Psoas muscle (tissue), 8 donors: ENCODE data around the gene OTUD3. TPM values are rescaled to one million over a fixed set of nuclear protein-coding genes. Genes with fewer than 3 reads are reported as not detected.

Source experiments
- ATAC-seq, 4 donors: fragments of 200-7000 bp; cut with Tn5 transposase; one replicate each; pipeline ENCODE4 v1.9.1; 2020; ENCODE audit warnings: moderate library complexity in 3 of 4, mild to moderate bottlenecking in 2 of 4
- DNase-seq, 2 donors: peaks; one replicate each; pipeline ENCODE4 v3.0.0-alpha.2; 2020
- H3K27ac ChIP-seq: fragments of 200-600 bp; one replicate; pipeline ENCODE4 v1.8.0; 2022
- H3K27me3 ChIP-seq, 3 donors: fragments of 200-600 bp in 1 of 3; one replicate each; pipeline versions ENCODE4 v1.6.1 to v1.8.0; 2013 to 2022; ENCODE audit warnings: low read length in 2 of 3, mild to moderate bottlenecking in 2 of 3, moderate library complexity in 1 of 3; ENCODE audit not compliant: insufficient read depth in 3 of 3
- H3K36me3 ChIP-seq, 2 donors: fragments of 200-600 bp in 1 of 2; one replicate each; pipeline versions ENCODE4 v1.6.1 to v1.8.0; 2013 to 2022; ENCODE audit warnings: low read depth in 1 of 2, mild to moderate bottlenecking in 1 of 2, moderate library complexity in 1 of 2; ENCODE audit not compliant: insufficient read depth in 1 of 2
- H3K4me1 ChIP-seq: fragments of 200-600 bp; one replicate; pipeline ENCODE4 v1.8.0; 2022
- H3K4me3 ChIP-seq: fragments of 200-600 bp; one replicate; pipeline ENCODE4 v1.8.0; 2022; ENCODE audit warnings: mild to moderate bottlenecking
- H3K9me3 ChIP-seq: fragments of 200-600 bp; one replicate; pipeline ENCODE4 v1.8.0; 2022
- CTCF ChIP-seq: fragments of 200-600 bp; IDR thresholded peaks from one replicate; pipeline ENCODE4 v1.8.0; 2022; ENCODE audit warnings: antibody characterized with exemption
- WGBS, 3 donors: extraction: QIAGEN DNeasy Blood & Tissue Kit; methylation state at CpG; one replicate each; pipeline versions ENCODE4 v1.1.6 to v1.1.7; 2013; 5-methylcytosine and 5-hydroxymethylcytosine counted together
- intact Hi-C, 2 donors: fragments of 100-400 bp; cut with DNase I; formaldehyde crosslinking; loops; one replicate each; pipeline versions ENCODE4 v1.11.0 to v1.14.2; 2022
- long read RNA-seq, 2 donors: library from polyadenylated mRNA; unstranded; transcript quantifications; one replicate each; pipeline ENCODE4 v2.0.0, GENCODE V29; 2021
- polyA plus RNA-seq, 3 donors: library from polyadenylated mRNA; stranded (reverse); fragments of 200-250 nt; gene quantifications; one replicate each; pipeline ENCODE4 v1.2.3, GENCODE V29; 2013
- total RNA-seq, 4 donors: library from RNA; stranded (reverse); fragmentation: NEBNext Ultra II Directional in 2 of 4; extraction: Animal tissue kit (Norgen Biotek cat#: 25700) in 2 of 4; gene quantifications; one replicate each; pipeline versions ENCODE4 v1.2.1 to v1.2.4, GENCODE V29; 2021 to 2023
- donor health status: healthy with polysubstance abuse.
- donor health status: DM: no; HTN: no; CAD: no; lungs with moderate emphysema.
- donor health status: Bipolar disorder and iron deficiency.
- donor health status: healthy.
- donor health status: DM: yes; HTN: yes; CAD: no.
- donor health status: DM: no; HTN: no; CAD: no.
- donor health status: DM: no; HTN: no; CAD: no.
- donor health status: DM: yes; HTN: yes; CAD: no.

Gene OTUD3
- total RNA-seq (1 to 10 TPM; 5.0 to 6.7 (median 6.0) TPM), polyA plus RNA-seq (1 to 10 TPM; 2.3 to 7.6 (median 6.1) TPM)
- long read RNA-seq, donor 1, partial matches to known transcripts, result 1 of 3 reads
- long read RNA-seq, donor 1, other reads (novel, unspliced or antisense), result 2 of 3 reads
- long read RNA-seq, donor 2, full-length matches to known transcripts, result 3 of 9 reads
- long read RNA-seq, donor 2, partial matches to known transcripts, result 0 of 9 reads
- long read RNA-seq, donor 2, other reads (novel, unspliced or antisense), result 6 of 9 reads

- H3K9me3 ChIP-seq, result no peaks in the 10 kb centered on the region
- ATAC-seq, result peak; percentile 98 to 99 (median 99)
- WGBS, 3 donors, result 0 to 1% (median 0%) methylated on average over 60 to 97 of the region's 97 CpGs
- peak; percentile 88 for TF ChIP-seq CTCF
- H3K4me1 ChIP-seq, result peaks cover 23% of the 10 kb centered on the region
- H3K27ac ChIP-seq, result peak within 1 kb of the TSS; percentile 87
- H3K4me3 ChIP-seq, result peak within 1 kb of the TSS; percentile 95
- no peaks in the 10 kb centered on the region for H3K27me3 ChIP-seq
- DNase-seq, result peak; percentile 94 to 97
- H3K36me3 ChIP-seq, result no peaks in the 10 kb centered on the region
- intact Hi-C loops, result no loop called here
These were observed at the start of gene OTUD3 for GRCh38 chr1:19882111-19883071. TSS of gene OTUD3 (plus strand) at chr1:19882395. CDS start at chr1:19882514, 119 bp downstream.

- TF ChIP-seq CTCF, result no peak
- intact Hi-C loops, result no loop called here
- peaks cover 0 to 5% (median 0%) of the 10 kb centered on the region in 3 donors for H3K27me3 ChIP-seq
- H3K9me3 ChIP-seq, result no peaks in the 10 kb centered on the region
- no peak for ATAC-seq
- no peak overlapping the region for H3K27ac ChIP-seq
- H3K4me1 ChIP-seq, result no peaks in the 10 kb centered on the region
- WGBS, 3 donors, result 88 to 93% (median 88%) methylated on average over 4 of the region's 4 CpGs
- no peak for DNase-seq
- no peak overlapping the region for H3K4me3 ChIP-seq
- no peaks in the 10 kb centered on the region for H3K36me3 ChIP-seq
These were observed 46.6 kb upstream of the OTUD3 start for GRCh38 chr1:19835578-19835977.

- no peak for DNase-seq
- intact Hi-C loops, result no loop called here
- 53 to 64% (median 62%) methylated on average over 2 of the region's 2 CpGs for WGBS, 3 donors
- Histone ChIP-seq H3K27ac (no peak overlapping the region), H3K27me3 (no peaks in the 10 kb centered on the region), H3K9me3 (no peaks in the 10 kb centered on the region), H3K36me3 (no peaks in the 10 kb centered on the region), H3K4me3 (no peak overlapping the region), H3K4me1 (no peaks in the 10 kb centered on the region)
- TF ChIP-seq CTCF, result no peak
- no peak for ATAC-seq
These were observed 44.3 kb upstream of the OTUD3 start for GRCh38 chr1:19837866-19838265.

GRCh38 chr1:19840228-19840627 is 42.0 kb upstream of the OTUD3 start:
- TF ChIP-seq CTCF, result no peak
- H3K4me1 ChIP-seq, result no peaks in the 10 kb centered on the region
- no peaks in the 10 kb centered on the region for H3K36me3 ChIP-seq
- no peak overlapping the region for H3K27ac ChIP-seq
- no peak overlapping the region for H3K4me3 ChIP-seq
- no peaks in the 10 kb centered on the region for H3K27me3 ChIP-seq
- intact Hi-C loops, result no loop called here
- ATAC-seq (no peak), DNase-seq (no peak)
- no peaks in the 10 kb centered on the region for H3K9me3 ChIP-seq
